Measurements from ENCODE around the gene STXBP5L. TPM values are rescaled to one million over a fixed set of nuclear protein-coding genes. Genes with fewer than 3 reads are reported as not detected.

The STXBP5L gene
- polyA plus RNA-seq, 1 donor from 2014 or later = 7.6 TPM

- Histone ChIP-seq H3F3A (ENCODE audit: insufficient read depth, low read length, poor library complexity, severe bottlenecking) (no peaks in the 10 kb centered on the region), H3K79me2 (replicated peaks; ENCODE audit: insufficient read depth, low read length) (no peaks in the 10 kb centered on the region), H3K27ac (ENCODE audit: low read length) (no peak overlapping the region), H3K27me3 (ENCODE audit: insufficient read depth, low read depth, low read length) (no peaks in the 10 kb centered on the region), H3K4me2 (ENCODE audit: low read length) (no peak overlapping the region), H3K9me2 (ENCODE audit: insufficient read depth, low read length) (no peaks in the 10 kb centered on the region), H3K9ac (ENCODE audit: low read length) (no peak overlapping the region), H4K20me1 (ENCODE audit: insufficient read depth) (no peaks in the 10 kb centered on the region), H3K9me3 (ENCODE audit: low read length) (no peaks in the 10 kb centered on the region), H3K4me3 (ENCODE audit: low read length) (no peak overlapping the region), H3K36me3 (ENCODE audit: insufficient read depth, low read length) (no peaks in the 10 kb centered on the region), H2AFZ (ENCODE audit: low read depth, low read length) (no peak overlapping the region)
- no peak for TF ChIP-seq SMC3 (conservative IDR thresholded peaks at IDR 0.05; ENCODE audit: poor library complexity)
- no peak for TF ChIP-seq POLR2AphosphoS5 (IDR thresholded peaks at IDR 0.05)
- TF ChIP-seq TAF1 (IDR thresholded peaks at IDR 0.05; ENCODE audit: low read depth) = no peak
- no peak for TF ChIP-seq RAD21 (conservative IDR thresholded peaks at IDR 0.05)
- no peak for TF ChIP-seq MXI1 (conservative IDR thresholded peaks at IDR 0.05; ENCODE audit: poor library complexity, severe bottlenecking)
- TF ChIP-seq EP300 (conservative IDR thresholded peaks at IDR 0.05; ENCODE audit: poor library complexity, severe bottlenecking) = no peak
- TF ChIP-seq REST (IDR thresholded peaks at IDR 0.05; ENCODE audit: borderline replicate concordance) = no peak
- no peak for TF ChIP-seq EZH2 (IDR thresholded peaks at IDR 0.05; ENCODE audit: borderline replicate concordance, insufficient read depth, low read length, poor library complexity, severe bottlenecking)
- TF ChIP-seq CTCF (IDR thresholded peaks at IDR 0.05; ENCODE audit: poor library complexity, severe bottlenecking) = no peak
Observed at GRCh38 chr3:120982608-120983320, 74.8 kb downstream of the STXBP5L start.

- H3K9ac ChIP-seq (ENCODE audit: low read length) = no peak overlapping the region
- no peaks in the 10 kb centered on the region for H3K27me3 ChIP-seq (ENCODE audit: insufficient read depth, low read depth, low read length)
- H3K9me2 ChIP-seq (ENCODE audit: insufficient read depth, low read length) = no peaks in the 10 kb centered on the region
- TF ChIP-seq RAD21 (conservative IDR thresholded peaks at IDR 0.05) = no peak
- TF ChIP-seq EP300 (conservative IDR thresholded peaks at IDR 0.05; ENCODE audit: poor library complexity, severe bottlenecking) = no peak
- H3K79me2 ChIP-seq (replicated peaks; ENCODE audit: insufficient read depth, low read length) = no peaks in the 10 kb centered on the region
- H3K36me3 ChIP-seq (ENCODE audit: insufficient read depth, low read length) = no peaks in the 10 kb centered on the region
- no peak overlapping the region for H3K27ac ChIP-seq (ENCODE audit: low read length)
- no peak overlapping the region for H3K4me2 ChIP-seq (ENCODE audit: low read length)
- no peaks in the 10 kb centered on the region for H3K9me3 ChIP-seq (ENCODE audit: low read length)
- no peaks in the 10 kb centered on the region for H3F3A ChIP-seq (ENCODE audit: insufficient read depth, low read length, poor library complexity, severe bottlenecking)
- H4K20me1 ChIP-seq (ENCODE audit: insufficient read depth) = no peaks in the 10 kb centered on the region
- H2AFZ ChIP-seq (ENCODE audit: low read depth, low read length) = no peak overlapping the region
- H3K4me3 ChIP-seq (ENCODE audit: low read length) = no peak overlapping the region
Observed at GRCh38 chr3:120983321-120983665, 75.3 kb downstream of the STXBP5L start.
